AG04450 (cell line): ENCODE results near the gene HSPBP1. TPM values are rescaled to one million over a fixed set of nuclear protein-coding genes. Genes with fewer than 3 reads are reported as not detected.

Experiments
- CTCF ChIA-PET: fragments of 300-600, 350-600 bp; formaldehyde crosslinking; extraction: SDS; loops from one replicate; lab custom pipeline; 2022; ENCODE audit warnings: antibody characterized with exemption, inconsistent platforms; lab: Charles Lee
- POLR2A ChIA-PET: fragments of 350-600 bp; formaldehyde crosslinking; extraction: SDS; loops from one replicate; lab custom pipeline; 2021; ENCODE audit warnings: antibody characterized with exemption, inconsistent platforms; lab: Yijun Ruan, JAX
- DNase-seq: peaks from one replicate; pipeline ENCODE4 v3.0.0-alpha.2; 2011; ENCODE audit warnings: low read depth, low spot score
- H3K27ac ChIP-seq: one replicate; pipeline ENCODE4 v1.5.1; 2012; ENCODE audit warnings: low read depth, low read length, control low read depth
- H3K27me3 ChIP-seq: one replicate; pipeline ENCODE4 v1.6.0; 2012; ENCODE audit warnings: low read length; ENCODE audit not compliant: control insufficient read depth, insufficient read depth
- H3K4me3 ChIP-seq: 2 replicates; pipeline ENCODE4 v1.5.1; 2011; ENCODE audit warnings: mild to moderate bottlenecking, low read depth, low read length, control low read depth
- H3K9me3 ChIP-seq: 2 replicates; pipeline ENCODE4 v1.5.1; 2012; ENCODE audit warnings: low read length; ENCODE audit not compliant: control insufficient read depth, insufficient read depth
- CTCF ChIP-seq: IDR thresholded peaks from 2 replicates; pipeline ENCODE4 v1.5.1; 2011; ENCODE audit warnings: low read depth, low read length, control low read depth, inconsistent platforms
- polyA plus RNA-seq: library from polyadenylated mRNA; depleted of rRNA; stranded (reverse); fragments of >200 nt; gene quantifications from 2 replicates; pipeline ENCODE4 v1.2.3, GENCODE V29; 2011

Gene HSPBP1
- polyA plus RNA-seq, 1 experiment: 18.5 TPM

GRCh38 chr19:55306712-55307111 is 26.8 kb upstream of the HSPBP1 start:
- no peaks in the 10 kb centered on the region for H3K27me3 ChIP-seq
- ChIA-PET POLR2A (no interaction called here), CTCF (interaction anchor here (1.3 kb wide), 1 partner anchor 15 kb away, joined by 6 read pairs; no protein-coding TSS in a partner anchor)
- no peak overlapping the region for H3K4me3 ChIP-seq
- no peak for TF ChIP-seq CTCF
- H3K9me3 ChIP-seq: no peaks in the 10 kb centered on the region
- no peak for DNase-seq
- H3K27ac ChIP-seq: no peak overlapping the region

- Histone ChIP-seq H3K9me3 (no peaks in the 10 kb centered on the region), H3K27ac (no peak overlapping the region), H3K27me3 (no peaks in the 10 kb centered on the region), H3K4me3 (no peak overlapping the region)
- DNase-seq: no peak
- TF ChIP-seq CTCF: no peak
- ChIA-PET POLR2A (no interaction called here), CTCF (interaction anchor here (1.3 kb wide), 1 partner anchor 14 kb away, joined by 6 read pairs; no protein-coding TSS in a partner anchor)
Observed at GRCh38 chr19:55305983-55306562, 26.2 kb upstream of the HSPBP1 start.

- Histone ChIP-seq H3K27me3 (no peaks in the 10 kb centered on the region), H3K9me3 (no peaks in the 10 kb centered on the region), H3K4me3 (no peak overlapping the region), H3K27ac (no peak overlapping the region)
- DNase-seq: no peak
- no peak for TF ChIP-seq CTCF
- CTCF ChIA-PET: interaction anchor here (1.3 kb wide), 1 partner anchor 13 kb away, joined by 6 read pairs; no protein-coding TSS in a partner anchor
- POLR2A ChIA-PET: no interaction called here
Observed at GRCh38 chr19:55305491-55305890, 25.6 kb upstream of the HSPBP1 start.

- H3K27ac ChIP-seq: no peak overlapping the region
- CTCF ChIA-PET: no interaction called here
- H3K27me3 ChIP-seq: no peaks in the 10 kb centered on the region
- TF ChIP-seq CTCF: no peak
- DNase-seq: no peak
- no peak overlapping the region for H3K4me3 ChIP-seq
- POLR2A ChIA-PET: no interaction called here
- H3K9me3 ChIP-seq: no peaks in the 10 kb centered on the region
Observed at GRCh38 chr19:55304980-55305379, 25.1 kb upstream of the HSPBP1 start.

- no peak overlapping the region for H3K4me3 ChIP-seq
- no peaks in the 10 kb centered on the region for H3K9me3 ChIP-seq
- no peak for TF ChIP-seq CTCF
- no peak for DNase-seq
- H3K27ac ChIP-seq: no peak overlapping the region
- H3K27me3 ChIP-seq: no peaks in the 10 kb centered on the region
- ChIA-PET CTCF (no interaction called here), POLR2A (no interaction called here)
Observed at GRCh38 chr19:55304279-55304978, 24.5 kb upstream of the HSPBP1 start.
